AG08396 (cell line): ENCODE results near the gene ZNF532.
A peak's percentile ranks its signal among the peaks of the same experiment; 100 is the strongest.

Experiments used
- DNase-seq: peaks from one replicate; pipeline ENCODE4 v3.0.0; 2012; ENCODE audit warnings: low spot score, mixed read lengths

Gene ZNF532

DNA sequence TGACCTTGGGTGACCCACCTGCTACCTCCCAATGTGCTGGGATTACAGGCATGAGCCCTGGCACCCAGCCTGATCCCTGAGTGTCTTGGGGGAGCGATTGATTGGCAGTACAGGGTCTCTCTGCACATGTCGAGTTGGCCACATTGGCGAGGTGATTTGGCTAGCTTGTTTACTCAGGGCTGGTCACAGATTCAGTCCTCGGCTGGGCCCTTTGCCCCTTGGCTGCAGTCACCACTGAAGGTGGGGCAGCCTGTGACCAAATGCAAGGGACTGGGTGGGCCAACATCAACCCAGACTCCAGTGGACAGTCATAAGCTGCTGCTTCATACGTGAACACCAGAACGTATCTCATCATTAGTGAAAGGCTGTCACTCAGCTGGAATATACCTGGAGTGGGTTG is 114.9 kb downstream of the ZNF532 start:
- DNase-seq, result no peak

DNA sequence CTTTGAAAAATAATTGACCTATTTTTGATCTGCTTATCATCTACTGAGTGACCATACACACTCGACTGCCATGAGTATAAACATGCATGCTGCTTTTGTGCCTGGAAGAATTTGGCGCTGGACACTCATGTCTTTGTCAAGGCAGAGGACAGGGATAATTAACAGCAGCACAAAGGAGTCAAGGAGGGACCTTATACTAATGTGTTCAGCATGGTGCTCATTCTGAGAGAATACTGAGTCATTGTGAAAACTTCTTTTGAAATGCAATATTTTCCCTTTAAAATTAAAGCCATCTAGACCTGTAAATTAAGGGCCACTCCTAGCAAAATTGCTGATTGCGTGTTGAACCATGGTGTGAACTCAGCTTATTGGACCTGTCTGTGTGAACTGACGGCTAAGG is 116.3 kb downstream of the ZNF532 start:
- DNase-seq, result no peak

DNA sequence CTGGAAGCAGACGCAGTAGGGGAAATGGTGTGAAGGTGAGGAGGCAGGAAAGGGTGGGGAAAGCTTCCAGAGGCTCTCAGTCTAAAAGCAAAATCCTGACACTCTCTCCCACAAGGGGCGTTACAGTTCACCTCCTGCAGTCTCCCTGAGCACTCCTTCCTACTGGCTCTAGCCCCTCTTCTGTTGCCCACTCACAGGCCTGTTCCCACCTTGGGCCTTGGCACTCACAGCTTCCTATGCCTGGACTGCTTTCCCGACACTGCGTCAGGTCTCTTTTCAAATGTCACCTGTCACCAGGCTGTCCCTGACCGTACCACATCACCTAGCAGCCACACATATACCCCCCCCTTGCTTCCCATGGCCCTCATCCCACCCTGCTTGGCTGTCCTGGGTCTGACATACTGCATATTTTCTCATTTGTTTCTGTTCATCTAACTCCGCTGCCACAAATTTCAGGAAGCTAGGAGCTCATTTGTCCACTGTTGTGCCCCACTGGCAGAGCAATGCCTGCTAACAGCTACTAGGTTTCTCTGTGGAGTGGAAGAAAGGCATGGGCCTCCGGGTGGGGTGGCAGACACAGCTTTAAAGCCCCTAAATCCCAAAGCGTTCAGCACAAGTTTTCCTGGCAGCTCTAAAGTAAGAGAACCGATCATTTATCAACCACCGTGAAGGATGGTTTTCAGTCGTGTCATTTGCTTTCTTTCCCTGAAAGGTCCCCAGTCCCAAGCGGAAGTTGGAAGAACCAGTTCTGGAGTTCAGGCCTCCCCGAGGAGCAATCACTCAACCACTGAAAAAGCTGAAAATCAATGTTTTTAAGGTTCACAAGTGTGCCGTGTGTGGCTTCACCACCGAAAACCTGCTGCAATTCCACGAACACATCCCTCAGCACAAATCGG is 118.8 kb downstream of the ZNF532 start:
- no peak for DNase-seq

DNA sequence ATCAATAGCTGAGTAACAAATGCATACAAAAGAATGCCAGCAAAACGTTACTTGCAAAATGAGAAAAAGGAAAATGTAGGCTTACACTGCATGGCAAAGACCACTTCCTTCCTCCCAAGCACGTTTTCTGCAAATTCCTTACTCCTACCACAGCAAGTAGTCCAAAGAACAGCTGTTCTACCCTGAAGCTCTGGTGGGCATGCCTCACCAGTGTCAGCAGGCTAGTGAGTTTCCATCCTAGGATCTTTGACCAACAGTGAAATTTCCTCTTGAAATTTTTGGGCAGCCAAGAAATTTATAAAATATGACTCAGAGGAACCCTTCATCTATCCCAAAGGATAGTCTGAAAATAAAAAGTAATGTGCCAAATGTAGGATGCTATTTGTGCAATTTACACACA is 123.9 kb downstream of the ZNF532 start:
- no peak for DNase-seq

DNA sequence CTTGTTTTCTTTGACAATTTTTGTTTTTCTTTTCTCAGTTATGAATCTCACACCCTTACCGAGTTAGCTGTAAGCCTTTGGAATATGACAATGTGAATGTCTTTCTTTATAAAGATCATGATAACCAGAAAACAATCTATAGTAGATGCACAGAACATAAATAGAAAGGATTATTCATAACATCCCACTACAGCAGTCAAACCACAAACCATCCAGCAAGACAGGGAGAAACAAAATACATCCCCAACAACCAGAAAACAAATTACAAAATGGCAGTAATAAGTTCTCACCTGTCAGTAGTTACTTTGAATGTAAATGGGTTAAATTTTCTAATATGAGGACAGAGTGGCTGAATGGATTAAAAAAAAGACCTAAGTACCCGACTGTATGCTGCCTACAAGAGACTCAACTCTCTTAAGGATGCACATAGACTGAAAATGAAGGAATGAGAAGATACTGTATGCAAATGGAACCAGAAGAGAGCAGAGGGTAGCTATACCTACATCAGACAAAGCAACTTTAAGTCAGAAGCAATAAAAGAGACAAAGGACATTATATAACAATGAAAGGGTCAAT is 124.6 kb downstream of the ZNF532 start:
- no peak for DNase-seq

DNA sequence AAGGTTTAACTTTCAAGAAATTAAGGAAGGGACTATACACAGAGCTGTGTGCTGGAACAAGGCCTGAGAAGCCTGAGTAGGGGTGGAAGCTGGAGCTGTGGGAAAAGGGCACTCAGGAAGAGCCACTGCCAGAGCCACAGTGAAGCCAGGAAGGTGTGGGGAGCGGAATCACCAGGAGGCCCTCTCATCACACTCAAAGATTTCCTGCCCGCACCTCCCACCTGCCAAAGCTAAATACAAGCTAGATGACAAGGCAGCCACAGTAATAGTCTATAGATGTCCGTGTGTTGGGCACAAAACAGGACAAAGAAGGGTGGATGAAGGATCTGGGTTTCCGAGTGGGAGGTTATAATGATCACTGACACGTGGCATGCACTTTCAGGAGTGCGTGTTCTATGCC is 126.0 kb downstream of the ZNF532 start:
- DNase-seq, result no peak

DNA sequence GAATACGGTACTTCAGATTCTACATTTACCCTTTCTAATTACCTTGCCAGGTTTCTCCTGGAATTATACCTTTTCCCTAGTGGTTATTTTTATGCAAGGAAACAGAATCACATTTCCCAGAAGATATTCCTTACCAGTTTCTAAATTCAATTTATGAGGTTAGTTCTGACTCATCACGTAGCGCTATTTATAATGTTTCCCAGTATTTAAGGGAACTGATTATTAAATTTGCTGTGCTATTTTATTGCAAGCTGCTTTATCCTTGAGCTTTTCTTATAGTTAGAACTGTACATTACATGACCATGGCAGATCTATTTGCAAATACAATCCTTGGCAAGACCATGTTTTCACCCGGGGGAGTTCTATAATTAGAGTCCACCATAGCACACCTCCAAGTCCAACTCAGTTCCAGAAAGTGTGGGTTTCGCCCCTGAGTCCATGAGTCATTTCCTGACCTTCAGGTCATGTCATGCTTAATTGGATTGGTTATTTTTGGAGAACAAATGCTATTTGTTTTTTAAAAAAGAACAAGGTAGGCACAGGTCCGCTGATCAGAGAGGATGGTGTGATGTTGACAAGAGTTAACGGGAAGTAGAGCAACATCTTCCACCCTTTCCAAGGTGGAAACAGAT is 126.6 kb downstream of the ZNF532 start:
- no peak for DNase-seq

DNA sequence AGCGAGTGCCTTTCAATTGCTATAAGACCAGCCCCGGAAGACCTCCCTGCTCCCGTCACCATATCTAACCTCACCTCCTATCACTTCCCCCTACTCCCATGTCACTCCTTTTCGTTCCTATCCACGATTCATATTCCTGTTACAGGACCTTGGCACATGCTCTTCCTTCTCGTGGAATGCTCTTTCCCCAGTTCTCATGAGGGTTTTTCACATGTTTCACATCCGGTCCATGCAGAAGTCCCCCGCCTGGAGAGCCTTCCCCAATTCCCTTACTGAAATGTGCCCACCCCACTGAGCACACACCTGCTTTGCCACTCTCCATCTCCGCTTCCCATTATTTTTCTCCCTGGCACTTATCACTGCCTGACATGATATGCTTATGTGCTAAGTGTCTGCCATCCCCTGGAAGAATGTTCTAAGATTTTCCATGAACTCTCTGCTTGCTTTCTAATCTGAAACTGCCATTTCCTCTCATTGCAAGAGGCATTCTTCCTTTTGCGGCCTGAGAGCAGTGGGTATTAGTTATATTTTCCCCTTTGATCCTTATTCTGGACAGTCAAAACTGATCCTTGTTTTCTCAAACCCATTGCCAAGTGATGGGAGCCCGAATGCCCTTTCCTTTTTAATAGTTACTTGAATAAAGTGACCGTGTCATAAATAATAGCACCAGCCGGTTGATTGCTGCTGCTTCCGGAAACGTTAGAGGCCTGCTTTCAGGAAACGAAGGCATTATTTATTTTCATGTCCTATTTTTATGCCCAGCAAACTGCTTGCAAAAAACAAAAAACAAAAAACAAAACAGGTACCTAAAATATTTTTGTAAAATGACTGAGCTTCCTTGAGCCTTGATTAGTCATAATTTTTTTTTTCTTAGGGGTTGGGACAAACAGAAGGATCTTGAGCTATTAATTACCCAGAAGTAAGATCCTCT is 127.9 kb downstream of the ZNF532 start:
- no peak for DNase-seq

DNA sequence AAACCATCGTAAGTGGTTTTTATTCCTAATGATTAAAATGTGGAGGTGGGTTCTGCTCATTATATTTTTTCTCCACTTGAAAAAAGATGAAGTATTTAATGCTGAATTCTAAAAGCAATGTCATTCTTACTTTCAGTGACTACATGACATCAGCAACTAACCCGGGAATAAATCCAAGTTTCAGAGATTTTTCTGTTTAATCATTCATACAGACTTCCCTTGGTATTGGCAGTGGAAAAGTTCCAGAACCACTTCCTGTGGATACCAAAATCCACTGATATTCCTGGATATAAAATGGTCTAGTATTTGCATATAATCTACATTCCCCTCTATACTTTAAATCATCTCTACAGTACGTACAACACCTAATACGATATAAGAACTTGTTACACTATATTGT is 128.6 kb downstream of the ZNF532 start:
- no peak for DNase-seq

DNA sequence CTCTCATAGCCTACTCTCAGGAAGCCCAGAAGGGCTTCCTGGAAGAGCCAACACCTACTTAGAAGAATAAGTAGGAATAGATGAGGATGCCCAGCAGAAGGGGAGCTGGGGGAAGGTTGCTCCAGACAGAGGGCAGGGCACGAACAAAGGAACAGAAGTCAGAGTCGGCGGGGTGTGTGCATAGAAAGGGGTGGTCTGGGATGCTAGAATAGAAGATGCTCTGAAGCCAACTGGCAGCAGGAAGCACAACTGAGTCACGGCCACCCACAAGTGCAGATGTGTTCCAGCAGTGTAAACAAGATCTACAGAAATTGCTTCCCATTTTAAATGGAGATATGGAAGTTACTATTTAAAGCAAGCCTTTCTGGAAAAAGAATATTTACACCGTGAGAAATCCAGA is 131.0 kb downstream of the ZNF532 start:
- no peak for DNase-seq

DNA sequence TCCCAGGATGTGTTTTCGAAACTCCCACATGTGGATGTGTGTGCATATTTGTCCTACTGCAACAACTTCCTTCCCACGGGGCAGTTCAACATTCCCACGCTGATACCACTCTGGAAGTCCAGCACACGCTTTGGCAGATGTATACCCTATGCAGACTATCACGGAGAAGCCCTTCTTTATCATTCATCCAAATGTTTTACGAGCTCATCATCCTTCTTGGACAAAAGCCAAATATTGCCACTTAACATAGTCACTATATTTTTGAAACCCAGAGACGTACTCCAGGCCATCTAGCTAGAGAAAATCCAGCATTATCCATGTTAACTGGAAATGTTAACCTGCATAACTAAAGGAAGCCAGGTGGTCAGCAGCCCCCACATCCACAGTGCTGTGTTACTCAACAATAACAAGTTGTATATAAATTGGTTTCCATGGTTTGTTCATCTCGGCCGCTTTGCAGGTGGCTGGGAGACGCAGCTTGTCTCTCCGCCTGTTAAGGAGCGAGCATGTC is 131.5 kb downstream of the ZNF532 start:
- no peak for DNase-seq

DNA sequence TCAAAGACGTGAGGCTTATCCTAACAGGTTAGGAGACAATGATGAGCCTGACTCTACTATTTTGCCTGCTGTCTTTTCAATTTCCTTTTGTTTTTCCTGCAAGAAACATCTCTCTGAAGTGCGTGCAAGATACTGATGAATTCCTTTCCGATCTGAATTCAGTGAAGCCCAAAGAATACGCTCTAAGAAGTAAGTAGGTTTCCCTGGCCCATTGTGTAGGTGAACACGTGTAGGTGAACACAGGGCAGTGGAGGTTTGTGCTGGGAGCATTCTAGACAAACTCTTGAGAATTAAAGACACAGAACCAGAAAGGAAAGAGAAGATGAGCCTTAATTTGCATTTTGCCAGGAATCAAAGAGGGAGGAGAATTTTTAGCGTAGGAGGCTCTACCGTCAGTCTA is 132.0 kb downstream of the ZNF532 start:
- no peak for DNase-seq

DNA sequence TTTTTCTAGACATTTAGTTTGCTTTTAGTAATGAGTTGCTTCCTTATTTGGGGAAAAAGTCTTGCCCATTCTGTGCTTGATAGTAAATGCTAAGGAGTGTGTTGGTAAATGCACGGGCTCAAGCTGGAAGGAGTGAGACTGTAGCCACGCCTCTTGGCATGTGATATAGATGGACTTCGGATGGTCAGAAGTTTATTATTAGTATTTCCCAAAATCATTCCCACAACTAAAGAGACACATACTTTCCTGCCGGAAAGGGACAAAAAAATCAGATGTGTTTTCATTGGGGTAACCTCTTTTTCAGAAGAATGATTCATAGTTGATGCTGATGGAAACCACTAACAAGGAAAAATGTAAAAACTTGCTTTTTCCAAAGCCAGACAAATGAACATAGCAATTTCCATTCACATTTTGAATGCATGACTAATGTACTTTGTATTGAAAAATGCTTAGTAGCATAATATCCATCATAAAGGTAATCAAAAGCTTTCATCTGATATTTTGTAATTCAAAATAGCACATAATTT is 133.2 kb downstream of the ZNF532 start:
- DNase-seq, result peak; percentile 49

DNA sequence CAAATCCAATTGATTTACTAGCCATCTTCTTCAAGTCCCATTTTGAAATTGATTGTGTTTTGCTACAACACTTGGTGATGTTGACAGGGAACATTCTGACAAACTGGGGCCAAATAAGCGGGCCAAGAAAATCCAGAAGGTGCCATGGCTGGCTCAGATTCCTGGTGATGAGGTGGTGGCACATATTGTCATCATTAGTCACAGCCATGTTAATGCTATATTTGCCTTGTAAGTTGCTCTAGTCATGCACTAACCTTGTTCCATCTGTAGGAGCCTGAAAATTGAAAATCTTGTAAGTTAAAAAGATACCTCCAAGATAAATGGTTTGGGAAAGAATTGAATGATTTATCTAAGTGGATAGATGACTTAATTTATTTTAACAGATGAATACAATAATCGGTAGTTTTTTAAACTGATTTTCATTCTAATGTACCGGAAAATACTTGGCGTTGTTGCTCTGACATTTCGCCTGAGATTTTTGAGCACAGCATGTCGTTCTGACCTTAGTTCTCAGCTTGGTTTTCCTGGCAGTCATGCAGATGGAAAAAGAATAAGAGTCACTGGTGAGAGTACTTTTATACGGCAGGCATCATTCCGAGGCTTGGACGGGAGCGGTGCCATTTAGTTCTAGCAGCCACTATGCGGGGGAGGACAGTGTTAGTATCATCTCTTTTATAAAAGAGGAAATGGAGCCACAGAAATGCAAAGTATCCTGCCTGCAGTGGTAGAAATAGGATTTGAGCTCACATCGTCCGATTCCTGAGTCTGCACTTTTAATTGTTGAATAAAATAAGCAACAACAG is 133.9 kb downstream of the ZNF532 start:
- DNase-seq, result no peak

DNA sequence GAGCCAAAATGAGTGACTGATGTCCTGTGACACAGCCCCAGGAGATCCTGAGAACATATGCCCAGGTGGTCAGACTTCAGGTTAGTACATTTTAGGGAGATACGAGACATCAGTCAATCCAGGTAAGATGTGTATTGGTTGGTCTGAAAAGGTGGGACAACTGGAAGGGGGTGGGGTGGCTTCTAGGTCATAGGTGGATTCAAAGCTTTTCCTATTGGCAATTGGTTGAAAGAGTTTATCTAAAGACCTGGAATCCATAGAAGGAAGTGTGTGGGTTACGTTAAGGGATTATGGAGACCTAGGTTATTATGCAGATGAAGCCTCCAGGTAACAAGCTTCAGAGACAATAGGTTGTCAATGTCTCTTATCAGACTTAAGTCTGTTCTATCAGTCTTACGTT is 136.5 kb downstream of the ZNF532 start:
- DNase-seq, result no peak

DNA sequence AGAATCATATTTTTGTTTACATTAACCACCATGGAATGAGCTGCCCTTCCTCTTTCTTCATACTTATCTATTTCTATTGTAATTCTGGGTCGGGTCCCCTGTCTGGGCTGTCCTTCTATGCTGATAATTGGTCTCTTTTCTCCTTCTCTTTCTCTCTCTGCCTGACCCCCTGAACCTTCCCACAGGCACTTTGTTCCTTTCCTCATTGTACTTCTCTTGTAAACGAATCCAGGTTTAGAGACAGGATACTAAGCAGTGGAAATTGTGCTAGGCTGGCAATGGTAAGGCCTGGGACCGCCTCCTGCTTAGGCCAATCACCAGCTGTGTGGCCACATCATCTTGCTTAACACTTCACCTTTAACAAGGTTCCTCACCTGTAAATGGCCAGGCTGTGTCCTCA is 137.0 kb downstream of the ZNF532 start:
- DNase-seq, result no peak

DNA sequence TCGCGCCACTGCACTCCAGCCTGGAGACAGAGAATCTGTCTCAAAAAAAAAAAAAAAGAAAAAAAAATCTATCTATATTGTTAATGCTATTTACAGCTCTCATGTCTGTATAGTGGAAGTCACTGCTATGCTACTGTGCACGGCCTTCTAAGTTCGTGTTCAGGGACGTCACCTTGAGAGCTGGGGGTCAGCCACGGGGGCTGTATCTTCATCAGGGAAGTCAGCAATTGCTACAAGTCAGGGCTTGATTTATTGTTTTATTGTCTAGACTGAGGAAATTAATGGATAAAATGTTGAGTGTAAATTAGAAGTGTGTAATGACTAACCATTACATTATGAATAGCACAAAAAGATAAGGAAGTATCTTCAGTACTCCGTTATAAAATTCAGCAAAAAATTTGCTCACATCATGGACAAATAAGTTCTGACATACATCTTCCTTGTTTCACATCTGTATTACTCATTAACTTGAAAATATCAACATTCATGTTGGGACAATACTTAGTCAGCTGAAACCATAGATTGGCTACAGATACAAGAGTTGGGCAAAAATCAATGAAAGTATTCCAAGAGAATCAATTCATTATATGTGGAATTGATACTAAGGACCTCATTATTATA is 138.4 kb downstream of the ZNF532 start:
- DNase-seq, result no peak

DNA sequence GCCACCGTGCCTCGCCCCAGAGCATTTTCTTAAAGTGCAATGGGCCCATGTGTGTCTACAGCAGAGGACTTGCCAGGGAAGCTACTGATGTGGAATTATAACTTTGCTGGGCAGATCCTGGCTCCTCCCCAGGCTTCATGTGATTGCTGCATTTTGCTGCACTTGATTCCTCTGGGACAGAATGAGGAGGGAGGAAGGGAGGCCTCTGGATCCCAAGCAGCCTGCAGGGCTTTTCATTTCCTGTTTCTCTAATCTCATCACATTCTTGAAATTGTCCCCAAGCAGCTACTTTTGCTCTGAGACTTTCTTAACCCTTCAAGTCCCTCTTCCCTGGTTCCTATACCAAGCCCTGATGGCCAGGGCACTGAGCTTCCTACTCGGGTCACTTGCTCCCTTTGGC is 140.6 kb downstream of the ZNF532 start:
- peak; percentile 33 for DNase-seq

DNA sequence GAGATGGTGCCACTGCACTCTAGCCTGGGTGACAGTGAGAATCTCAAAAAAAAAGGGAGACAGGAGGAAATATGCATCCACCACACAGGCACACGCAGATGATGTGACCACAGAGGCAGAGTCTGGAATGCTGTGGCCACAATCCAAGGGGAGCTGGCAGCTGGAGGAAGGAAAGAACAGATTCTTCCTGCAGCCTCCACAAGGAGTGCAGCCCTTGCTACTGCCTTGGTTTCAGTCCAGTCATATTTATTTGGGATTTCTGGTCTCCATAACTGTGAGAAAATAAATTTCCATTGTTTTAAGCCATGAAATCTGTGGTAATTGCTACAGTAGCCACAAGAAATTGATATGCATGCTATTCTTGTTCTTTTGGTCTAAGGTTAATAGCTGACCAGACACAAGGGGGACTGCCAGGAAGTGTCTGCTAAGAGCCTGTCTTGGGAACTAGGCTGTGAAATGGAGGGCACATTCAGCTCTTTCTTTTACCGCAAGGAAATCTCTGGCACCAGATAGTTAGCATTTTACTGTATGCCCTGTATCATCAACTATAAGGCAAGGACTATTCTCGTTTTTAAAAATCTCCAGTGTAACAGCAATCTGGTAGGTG is 141.9 kb downstream of the ZNF532 start:
- no peak for DNase-seq
